Fibroblast of skin of left quadriceps (primary cell): Measurements from ENCODE around the gene SLC16A3.
A peak's percentile ranks its signal among the peaks of the same experiment; 100 is the strongest.
"Not testable (repeated sequence)": the region's sequence is repeated elsewhere in the genome, so short reads cannot be mapped to it uniquely, and the experiment has no call there.

Source experiments
- DNase-seq, 2 experiments: peaks; one replicate each; pipeline ENCODE4 v3.0.0-alpha.2; 2013; ENCODE audit warnings: low read depth in 2 of 2

Gene SLC16A3

GRCh38 chr17:82204831-82205719, 23.8 kb upstream of the SLC16A3 start:
- DNase-seq = no peak

DNA sequence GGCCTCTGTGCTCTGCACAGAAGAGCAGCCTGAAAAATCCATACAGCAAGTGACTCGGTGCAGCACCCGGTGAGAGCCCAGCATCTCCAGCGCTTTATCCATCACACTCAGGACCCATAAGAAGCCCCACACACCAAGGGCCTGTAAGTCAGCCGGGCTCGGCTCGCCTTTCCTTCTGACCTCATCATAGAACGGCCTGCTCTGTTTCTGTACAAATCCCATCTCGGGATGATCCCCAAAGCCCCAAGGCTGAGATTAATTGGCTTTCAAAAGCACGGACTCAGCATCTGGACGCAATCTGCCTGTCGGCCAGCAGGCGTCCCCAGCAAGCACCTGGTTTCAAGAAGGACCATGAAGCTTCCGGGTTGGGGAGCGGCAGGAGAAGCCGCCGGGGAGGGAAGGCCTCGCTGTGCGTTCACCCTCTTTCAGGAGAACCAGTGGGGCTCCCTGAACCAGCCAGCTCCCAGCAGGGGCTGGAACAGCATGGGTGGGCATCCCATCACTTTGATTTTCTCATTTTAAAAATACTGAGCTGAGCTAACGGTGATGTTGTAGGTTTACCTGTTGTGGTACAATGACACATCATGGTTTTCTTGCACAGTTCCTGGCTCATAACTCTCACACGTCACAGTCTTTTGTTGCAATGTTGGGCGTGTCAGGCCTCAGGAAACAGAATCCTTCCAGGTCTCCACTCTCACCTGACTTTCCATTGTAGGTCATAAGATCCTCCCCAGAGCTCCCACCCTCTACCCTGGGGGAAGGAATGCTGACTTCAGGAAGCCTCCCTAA, 22.9 kb upstream of the SLC16A3 start:
- peak; percentile 62 to 67 for DNase-seq

DNA sequence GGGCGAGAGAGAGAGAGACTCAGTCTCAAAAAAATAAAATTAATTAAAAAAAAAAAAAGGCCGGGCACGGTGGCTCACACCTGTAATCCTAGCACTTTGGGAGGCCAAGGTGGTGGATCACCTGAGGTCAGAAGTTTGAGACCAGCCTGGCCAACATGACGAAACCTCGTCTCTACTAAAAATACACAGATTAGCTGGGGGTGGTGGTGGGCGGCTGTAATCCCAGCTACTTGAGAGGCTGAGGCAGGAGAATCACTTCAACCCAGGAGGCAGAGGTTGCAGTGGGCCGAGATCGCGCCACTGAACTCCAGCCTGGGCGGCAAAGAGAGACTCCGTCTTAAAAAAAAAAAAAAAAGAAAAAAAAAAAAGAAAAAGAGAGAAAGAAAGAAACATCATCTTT, 18.2 kb upstream of the SLC16A3 start:
- not testable (repeated sequence) for DNase-seq

DNA sequence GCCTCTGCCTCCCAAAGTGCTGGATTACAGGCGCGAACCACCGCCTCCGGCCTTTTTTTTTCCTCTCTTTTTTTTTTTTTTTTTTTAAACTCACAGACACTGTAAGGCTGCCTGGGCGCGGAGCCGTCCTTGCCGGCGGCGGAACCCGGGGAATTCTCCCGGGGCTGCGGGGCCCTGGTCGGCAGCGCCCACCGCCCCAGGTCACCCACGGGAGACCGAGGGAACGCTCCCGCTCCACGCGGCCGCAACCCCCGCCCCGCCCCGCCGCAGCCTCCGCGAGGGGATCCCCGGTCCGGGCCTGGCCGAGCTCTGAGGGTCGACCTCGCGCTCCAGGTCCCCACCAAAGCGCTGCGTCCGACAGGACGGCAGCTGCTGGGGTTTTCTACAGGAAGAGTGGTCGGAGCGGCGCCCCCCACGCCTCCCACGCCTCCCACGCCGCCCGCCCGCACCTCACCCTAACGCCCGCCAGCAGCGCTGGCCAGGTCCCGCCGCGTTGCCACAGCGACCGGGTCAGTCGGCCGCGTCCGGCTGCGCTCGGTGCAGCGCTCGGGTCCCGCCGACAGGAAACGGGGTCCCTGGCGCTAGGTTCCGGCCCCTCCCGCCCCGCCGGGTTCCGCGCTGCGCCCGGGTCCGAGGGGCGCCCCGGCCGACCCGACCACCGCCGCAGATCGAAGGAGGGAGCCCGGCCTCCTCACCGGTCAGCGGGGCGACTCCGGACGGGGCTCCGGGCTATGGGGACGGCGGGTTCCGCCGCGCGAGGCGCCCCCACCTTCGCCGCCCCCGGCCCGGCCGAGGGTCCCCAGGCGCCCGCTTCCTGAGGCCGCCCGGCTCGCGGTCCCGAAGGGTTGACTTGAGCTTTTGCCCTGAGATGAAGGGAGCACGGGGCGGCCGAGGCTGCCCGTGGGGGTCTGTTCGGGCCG, 16.3 kb upstream of the SLC16A3 start, which contains the start of gene CCDC57:
TSS of gene CCDC57 (minus strand) at position 512 of the 920 bp plus-strand sequence. CDS start 10,898 bp downstream, outside the sequence.
- peak in 1 of 2 experiments; percentile 36 for DNase-seq

DNA sequence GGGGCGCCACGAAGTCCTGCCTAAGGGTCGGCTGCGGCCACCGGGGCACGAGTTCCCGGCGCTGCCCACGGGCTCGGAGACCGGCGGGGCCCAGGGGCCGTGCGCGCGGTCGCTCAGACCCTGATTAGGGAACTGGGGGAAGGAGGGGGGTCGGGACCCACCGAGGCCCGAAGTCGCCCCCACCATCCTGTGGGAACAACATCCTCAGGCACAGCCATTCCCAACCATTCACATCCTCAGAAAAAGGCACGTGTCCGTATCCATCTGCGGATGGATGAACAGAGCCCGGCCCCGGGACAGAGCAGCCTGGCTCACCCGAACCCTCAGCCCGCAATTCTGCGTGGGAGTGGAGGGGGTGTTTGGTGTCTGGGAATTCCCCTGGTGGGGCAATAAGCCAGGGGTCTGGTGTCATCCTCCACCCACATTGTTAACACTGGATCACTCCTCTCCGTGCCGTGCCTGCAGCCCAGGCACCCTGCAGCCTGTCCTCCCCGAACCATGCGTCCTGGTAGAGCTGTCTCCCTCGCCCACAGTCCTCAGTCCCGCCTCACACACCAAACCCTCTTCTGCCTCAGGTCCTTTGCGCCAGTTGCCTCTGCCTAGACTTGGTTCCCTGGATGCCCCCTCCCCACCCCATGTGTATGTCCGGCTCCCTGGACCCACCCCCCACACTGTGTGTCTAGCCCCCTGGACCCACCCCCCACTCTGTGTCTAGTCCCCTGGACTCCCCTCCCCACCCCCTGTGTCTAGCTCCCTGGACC, 15.4 kb upstream of the SLC16A3 start:
- peak in 1 of 2 experiments; percentile 39 for DNase-seq

DNA sequence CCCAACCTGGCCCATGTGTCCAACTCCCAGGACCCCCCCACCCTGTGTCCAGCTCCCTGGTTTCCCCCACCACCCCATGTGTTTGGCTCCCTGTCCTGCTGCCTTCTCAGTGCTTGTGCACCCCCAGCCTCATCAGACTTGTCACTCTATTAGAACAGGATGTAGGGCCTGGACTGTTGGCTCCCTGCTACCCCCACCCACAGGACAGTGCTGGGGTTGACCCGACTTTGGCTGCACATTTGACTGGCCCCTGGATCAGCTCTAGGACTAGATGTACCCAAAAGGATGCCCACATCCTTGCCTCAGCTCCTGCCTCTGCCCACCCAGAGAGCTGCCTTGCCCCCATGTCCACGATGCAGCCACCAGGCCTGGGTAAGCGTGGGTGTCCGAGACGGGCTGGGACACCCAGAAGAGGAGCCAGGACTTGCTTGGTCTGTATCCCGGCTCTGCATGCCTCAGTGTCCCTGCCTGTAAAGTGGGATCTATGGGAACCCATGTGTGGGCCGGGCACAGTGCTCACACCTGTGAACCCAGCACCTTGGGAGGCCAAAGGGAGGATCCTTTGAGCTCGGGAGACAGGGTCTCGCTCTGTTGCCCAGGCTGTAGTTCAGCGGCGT, 14.7 kb upstream of the SLC16A3 start:
- no peak for DNase-seq

DNA sequence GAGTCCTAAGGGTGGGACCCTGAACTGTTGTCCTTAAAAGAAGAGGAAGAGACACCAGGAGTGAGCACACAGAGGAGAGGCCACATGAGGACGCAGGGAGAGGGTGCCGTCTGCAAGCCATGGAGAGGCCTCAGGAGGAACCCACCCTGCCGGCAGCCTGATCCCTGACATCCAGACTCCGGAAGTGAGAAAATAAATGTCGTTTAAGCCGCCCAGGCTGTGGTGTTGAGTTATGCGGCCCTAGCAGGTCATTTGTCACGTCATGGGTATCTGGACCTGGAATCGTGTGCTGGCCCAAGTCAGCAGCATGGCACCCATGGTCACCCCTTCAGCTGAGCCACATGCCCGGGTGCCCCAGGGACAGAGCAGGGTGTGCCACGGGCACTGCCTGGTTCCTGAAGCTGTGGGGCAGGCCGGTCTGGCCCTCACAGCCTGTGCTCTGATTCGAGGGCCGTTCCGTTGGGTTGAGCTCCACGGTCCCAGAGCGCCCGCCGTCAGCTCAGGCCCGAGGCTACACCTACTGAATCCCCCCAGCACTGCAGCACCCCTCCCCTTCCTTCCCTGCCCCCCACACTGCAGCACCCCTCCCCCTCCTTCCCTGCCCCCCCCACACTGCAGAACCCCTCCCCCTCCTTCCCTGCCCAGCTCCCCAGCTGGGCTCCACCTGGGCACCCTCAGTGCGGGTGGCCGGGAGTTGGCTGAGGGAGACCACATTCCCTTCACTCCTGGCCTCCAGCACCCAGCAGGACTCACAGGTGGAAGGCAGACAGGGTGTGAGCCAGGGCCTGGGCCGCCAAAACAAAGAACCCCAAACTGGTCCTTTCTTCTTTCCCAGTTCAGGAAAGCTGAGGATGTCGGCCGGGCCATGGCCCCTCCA, 13.5 kb upstream of the SLC16A3 start:
- no peak for DNase-seq

GRCh38 chr17:82215972-82216300, 12.9 kb upstream of the SLC16A3 start:
- no peak for DNase-seq

DNA sequence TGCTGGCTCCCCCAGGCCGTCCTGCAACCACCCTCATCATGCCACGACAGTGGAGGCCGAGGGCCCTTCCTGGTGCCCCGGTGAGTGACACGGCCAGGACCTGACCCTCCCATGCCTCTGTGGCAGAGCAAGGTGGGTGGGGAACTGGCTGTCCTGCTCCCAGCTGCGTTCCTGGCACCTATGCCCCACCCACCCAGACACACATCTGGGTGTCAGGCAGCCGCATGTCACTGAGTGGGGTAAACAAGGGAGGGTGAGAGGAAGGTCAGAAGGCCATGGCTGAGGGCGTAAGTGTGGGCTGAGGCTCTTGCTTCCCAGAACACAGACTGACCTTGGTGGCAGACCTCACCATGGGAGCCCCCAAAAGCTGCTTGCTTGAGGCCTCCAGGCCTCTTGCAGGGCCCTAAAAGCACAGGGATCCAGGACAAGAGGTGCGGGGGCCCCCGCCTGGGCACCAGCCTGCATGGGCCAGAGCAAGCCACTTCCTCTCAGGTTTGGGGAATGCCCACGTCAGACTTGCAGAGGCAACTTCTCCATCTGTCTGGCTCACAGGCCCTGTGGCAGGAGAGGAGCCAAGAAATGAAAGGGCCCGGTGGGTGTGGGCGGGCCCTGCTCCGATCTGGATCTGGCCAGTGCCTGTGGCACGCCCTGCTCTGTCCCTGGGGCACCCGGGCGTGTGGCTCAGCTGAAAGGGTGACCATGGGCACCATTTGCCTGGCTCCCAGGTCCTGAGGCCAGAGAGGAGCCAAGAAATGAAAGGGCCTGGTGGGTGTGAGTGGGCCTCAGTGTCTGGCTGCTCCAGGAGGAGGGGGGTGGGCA, 12.3 kb upstream of the SLC16A3 start:
- no peak for DNase-seq

DNA sequence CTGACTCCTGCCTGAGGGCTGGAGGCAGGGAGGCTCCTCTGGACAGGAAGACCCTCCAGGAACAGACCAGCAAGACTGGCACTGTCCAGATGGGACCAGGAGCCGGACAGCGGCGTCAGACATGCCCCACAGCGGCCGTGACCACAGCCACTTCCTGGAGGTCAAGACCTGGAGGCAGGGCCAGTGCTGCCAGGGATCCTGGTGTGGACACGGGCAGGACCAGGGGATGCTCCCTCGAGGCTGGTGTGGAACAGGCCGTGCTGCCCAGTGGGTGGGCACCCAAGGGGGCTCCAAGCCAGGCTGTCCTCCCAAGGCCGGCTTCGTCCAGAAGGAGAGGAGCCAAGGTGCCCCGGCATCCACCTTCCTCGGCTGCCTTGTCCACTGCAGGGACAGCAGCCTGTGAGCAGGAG, 11.7 kb upstream of the SLC16A3 start:
- no peak for DNase-seq

DNA sequence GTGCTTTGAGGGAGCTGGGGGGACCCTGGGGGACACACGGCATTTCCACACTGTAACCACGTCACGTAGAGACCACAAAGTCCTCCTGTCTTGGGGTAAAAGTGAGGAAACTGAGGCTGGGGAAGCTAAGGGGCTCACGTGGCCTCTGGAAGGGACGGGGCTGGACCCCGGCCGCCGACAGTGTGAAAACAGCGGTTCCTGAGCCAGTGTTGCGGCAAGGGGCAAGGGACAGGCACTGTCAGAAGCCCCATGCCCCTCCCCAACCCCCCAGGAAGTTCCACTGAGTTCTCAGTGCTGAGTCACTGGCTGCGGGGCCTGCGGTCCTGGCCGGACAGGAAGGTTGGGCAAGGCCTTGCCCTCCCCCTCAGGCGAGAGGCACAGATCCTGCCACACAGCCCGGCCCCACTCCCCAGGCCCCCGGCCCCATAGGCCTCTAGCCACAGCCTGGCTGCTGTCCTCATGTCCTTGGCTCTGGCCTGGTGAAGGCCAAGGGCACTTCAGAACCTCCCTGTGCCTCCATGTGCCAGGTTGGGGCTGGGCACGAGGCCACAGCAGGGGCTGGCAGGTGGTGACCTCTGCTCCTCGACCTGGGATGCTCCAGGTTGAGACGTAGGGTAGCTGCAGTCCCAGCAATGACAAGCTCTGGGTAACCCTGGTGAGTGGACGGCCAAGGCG, 11.2 kb upstream of the SLC16A3 start:
- DNase-seq = peak; percentile 53 to 61

GRCh38 chr17:82218349-82219075, 10.3 kb upstream of the SLC16A3 start:
- DNase-seq = no peak

GRCh38 chr17:82219083-82219482, 9.8 kb upstream of the SLC16A3 start:
- no peak for DNase-seq

GRCh38 chr17:82219753-82220709, 8.8 kb upstream of the SLC16A3 start:
- DNase-seq = no peak

- DNase-seq = no peak
These were observed 7.4 kb upstream of the SLC16A3 start for GRCh38 chr17:82221341-82221902.

- no peak for DNase-seq
These were observed 6.0 kb upstream of the SLC16A3 start for GRCh38 chr17:82222816-82223215.
